Ovary (tissue), 9 donors: ENCODE measurements around the gene CBX8. TPM values are rescaled to one million over a fixed set of nuclear protein-coding genes. Genes with fewer than 3 reads are reported as not detected.

Experiments
- DNase-seq, 5 donors: peaks; one replicate each; pipeline ENCODE4 v3.0.0-alpha.2; 2019 to 2020
- H3K27ac ChIP-seq, 2 donors: fragments of 200-600 bp; one replicate each; pipeline versions ENCODE4 v1.5.1 to v1.8.0; 2019 to 2022
- H3K27me3 ChIP-seq: fragments of 200-600 bp; one replicate; pipeline ENCODE4 v1.8.0; 2022
- H3K36me3 ChIP-seq: fragments of 200-600 bp; sonication (generic); one replicate; pipeline ENCODE4 v1.5.1; 2019
- H3K4me1 ChIP-seq: one replicate; pipeline ENCODE4 v1.8.1; 2013; ENCODE audit warnings: mild to moderate bottlenecking, moderate library complexity; ENCODE audit not compliant: insufficient read depth
- H3K4me3 ChIP-seq: fragments of 200-600 bp; sonication (generic); one replicate; pipeline ENCODE4 v1.5.1; 2017
- H3K9me3 ChIP-seq, 2 donors: fragments of 200-600 bp in 1 of 2; sonication (generic) in 1 of 2; one replicate each; pipeline versions ENCODE4 v1.5.1 to v1.8.1; 2013 to 2019; ENCODE audit warnings: mild to moderate bottlenecking in 1 of 2, moderate library complexity in 1 of 2
- EP300 ChIP-seq: sonication (generic); formaldehyde crosslinking; IDR thresholded peaks from one replicate; pipeline ENCODE4 v1.6.1; 2017; ENCODE audit warnings: antibody characterized with exemption
- POLR2A ChIP-seq: fragments of 450-650 bp; IDR thresholded peaks from one replicate; pipeline ENCODE4 v1.6.1; 2017; ENCODE audit warnings: antibody characterized with exemption, mild to moderate bottlenecking, moderate library complexity
- WGBS, 3 donors: extraction: QIAGEN DNeasy Blood & Tissue Kit in 1 of 3; methylation state at CpG; one replicate each; pipeline versions ENCODE4 v1.1.5 to v1.1.7; 2013 to 2017; 5-methylcytosine and 5-hydroxymethylcytosine counted together
- intact Hi-C, 4 donors: fragments of 100-400 bp; cut with DNase I; formaldehyde crosslinking; loops; one replicate each; pipeline versions ENCODE4 v1.11.0 to v1.15.1; 2022 to 2023
- polyA plus RNA-seq, 2 donors: library from polyadenylated mRNA; stranded (reverse); fragments of 200-250 nt in 1 of 2; fragments of 350-450 nt in 1 of 2; fragmentation: Illumina TruSeq in 1 of 2; extraction: RNeasy Lipid Tissue Mini Kit (QIAGEN cat#74804) in 1 of 2; gene quantifications; one replicate each; pipeline ENCODE4 v1.2.3, GENCODE V29; 2013 to 2014
- total RNA-seq, 7 donors: library from RNA; depleted of rRNA in 2 of 7; stranded (reverse); fragments of >200 nt in 2 of 7; fragmentation: NEBNext Ultra II Directional in 3 of 7; extraction: Animal tissue kit (Norgen Biotek cat#: 25700) in 3 of 7; gene quantifications; one replicate each; pipeline versions ENCODE4 v1.1.0 to v1.2.4, GENCODE V29; 2016 to 2023
- TF ChIP-seq, protein P1 (sequence below), 3 donors: fragments of 450-650 bp in 2 of 3; fragments of 200-600 bp in 1 of 3; IDR thresholded peaks; one replicate each; pipeline versions ENCODE4 v1.5.1 to v1.8.0; 2016 to 2022; ENCODE audit warnings: antibody characterized with exemption in 3 of 3, mild to moderate bottlenecking in 1 of 3
- donor health status: DM: no; HTN: no; CAD: no; lungs with moderate emphysema.
- donor health status: DM: no; HTN: no; CAD: no.
- donor health status: Bipolar disorder and iron deficiency.
- donor health status: DM: yes; HTN: yes; CAD: no.
- donor health status: DM: no; HTN: no; CAD: no.
- donor health status: DM: yes; HTN: yes; CAD: no.

CBX8 gene
- total and polyA plus RNA-seq, 9 donors, result 0.60 to 7.0 (median 3.2) TPM

DNA sequence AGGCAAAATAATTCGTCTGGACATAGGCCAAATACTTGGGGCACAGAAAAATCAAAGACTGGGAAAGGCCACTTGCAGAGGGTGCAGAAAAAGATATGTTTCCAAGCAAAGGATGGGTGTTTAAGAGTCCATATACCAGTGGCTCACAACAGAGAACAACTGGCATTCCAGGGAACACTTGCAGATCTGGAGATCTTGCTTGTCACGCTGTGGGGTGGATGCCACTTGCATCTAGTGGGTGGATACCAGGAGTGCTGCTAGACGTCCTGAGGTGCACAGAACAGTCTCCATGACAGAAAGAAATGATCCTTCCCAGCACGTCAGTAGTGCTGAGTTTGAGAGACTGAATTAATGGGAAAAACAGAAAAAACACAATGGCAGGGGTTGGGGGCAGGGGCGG is 8.4 kb downstream of the CBX8 start:
- TF ChIP-seq, protein P1, sequence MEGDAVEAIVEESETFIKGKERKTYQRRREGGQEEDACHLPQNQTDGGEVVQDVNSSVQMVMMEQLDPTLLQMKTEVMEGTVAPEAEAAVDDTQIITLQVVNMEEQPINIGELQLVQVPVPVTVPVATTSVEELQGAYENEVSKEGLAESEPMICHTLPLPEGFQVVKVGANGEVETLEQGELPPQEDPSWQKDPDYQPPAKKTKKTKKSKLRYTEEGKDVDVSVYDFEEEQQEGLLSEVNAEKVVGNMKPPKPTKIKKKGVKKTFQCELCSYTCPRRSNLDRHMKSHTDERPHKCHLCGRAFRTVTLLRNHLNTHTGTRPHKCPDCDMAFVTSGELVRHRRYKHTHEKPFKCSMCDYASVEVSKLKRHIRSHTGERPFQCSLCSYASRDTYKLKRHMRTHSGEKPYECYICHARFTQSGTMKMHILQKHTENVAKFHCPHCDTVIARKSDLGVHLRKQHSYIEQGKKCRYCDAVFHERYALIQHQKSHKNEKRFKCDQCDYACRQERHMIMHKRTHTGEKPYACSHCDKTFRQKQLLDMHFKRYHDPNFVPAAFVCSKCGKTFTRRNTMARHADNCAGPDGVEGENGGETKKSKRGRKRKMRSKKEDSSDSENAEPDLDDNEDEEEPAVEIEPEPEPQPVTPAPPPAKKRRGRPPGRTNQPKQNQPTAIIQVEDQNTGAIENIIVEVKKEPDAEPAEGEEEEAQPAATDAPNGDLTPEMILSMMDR (IDR thresholded peaks at IDR 0.05), result no peak
- no peak for TF ChIP-seq EP300
- TF ChIP-seq POLR2A, result no peak
- Histone ChIP-seq H3K4me1 (peaks cover 5% of the 10 kb centered on the region), H3K36me3 (no peaks in the 10 kb centered on the region), H3K9me3 (no peaks in the 10 kb centered on the region), H3K27me3 (peaks cover 15% of the 10 kb centered on the region), H3K27ac (no peak overlapping the region), H3K4me3 (no peak overlapping the region)
- intact Hi-C loops, result loop anchor here in 1 of 4 donors (2.0 to 10.0 kb wide), 2 partner anchors 126 to 204 kb away; no protein-coding TSS in a partner anchor
- DNase-seq, result peak in 1 of 5 donors; percentile 7
- 71 to 74% (median 72%) methylated on average over 5 of the region's 5 CpGs for WGBS, 3 donors

DNA sequence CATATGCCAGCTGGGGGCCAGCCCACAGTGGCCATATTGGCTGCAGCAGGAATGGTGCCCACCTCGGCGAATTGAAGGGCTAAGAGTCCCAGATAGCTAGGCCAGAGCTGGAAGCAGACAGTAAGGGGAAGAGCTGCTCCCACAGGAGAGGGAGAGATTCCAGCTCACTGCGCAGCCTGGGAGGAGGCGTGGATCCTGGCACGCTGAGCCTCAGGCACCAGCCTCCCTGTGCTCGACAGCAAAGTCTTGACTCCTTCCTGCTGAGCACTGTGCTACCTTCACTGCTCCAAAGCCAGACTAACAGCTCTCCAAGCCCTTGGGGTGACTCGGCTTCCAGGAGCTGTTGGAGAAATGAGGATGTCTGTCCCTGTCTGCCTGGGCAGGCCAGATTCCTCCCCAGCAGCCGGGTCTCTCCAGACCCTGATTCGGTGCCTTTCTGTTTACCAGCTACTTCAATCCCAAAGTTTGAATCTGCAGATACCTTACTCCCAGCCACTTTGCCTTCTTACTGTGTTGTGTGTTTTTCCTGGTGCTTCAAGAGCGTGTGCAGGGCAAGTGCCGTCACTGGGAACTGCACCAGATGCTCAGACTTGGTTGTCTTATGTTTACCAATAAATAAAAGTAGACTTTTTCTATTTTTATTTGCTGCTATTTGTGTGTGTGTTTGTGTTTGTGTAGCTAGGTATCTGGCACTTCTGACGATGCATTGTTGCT is 9.8 kb downstream of the CBX8 start:
- Histone ChIP-seq H3K36me3 (no peaks in the 10 kb centered on the region), H3K9me3 (no peaks in the 10 kb centered on the region), H3K4me1 (peaks cover 5% of the 10 kb centered on the region), H3K27ac (no peak overlapping the region), H3K4me3 (no peak overlapping the region), H3K27me3 (peaks cover 15% of the 10 kb centered on the region)
- DNase-seq, result peak in 1 of 5 donors; percentile 26
- TF ChIP-seq EP300 (no peak), POLR2A (no peak)
- TF ChIP-seq, protein P1 (IDR thresholded peaks at IDR 0.05), result no peak
- intact Hi-C loops, result loop anchor here in 1 of 4 donors (10.0 kb wide), 1 partner anchor 128 kb away; no protein-coding TSS in a partner anchor
- 88 to 93% (median 88%) methylated on average over 12 of the region's 12 CpGs for WGBS, 3 donors

DNA sequence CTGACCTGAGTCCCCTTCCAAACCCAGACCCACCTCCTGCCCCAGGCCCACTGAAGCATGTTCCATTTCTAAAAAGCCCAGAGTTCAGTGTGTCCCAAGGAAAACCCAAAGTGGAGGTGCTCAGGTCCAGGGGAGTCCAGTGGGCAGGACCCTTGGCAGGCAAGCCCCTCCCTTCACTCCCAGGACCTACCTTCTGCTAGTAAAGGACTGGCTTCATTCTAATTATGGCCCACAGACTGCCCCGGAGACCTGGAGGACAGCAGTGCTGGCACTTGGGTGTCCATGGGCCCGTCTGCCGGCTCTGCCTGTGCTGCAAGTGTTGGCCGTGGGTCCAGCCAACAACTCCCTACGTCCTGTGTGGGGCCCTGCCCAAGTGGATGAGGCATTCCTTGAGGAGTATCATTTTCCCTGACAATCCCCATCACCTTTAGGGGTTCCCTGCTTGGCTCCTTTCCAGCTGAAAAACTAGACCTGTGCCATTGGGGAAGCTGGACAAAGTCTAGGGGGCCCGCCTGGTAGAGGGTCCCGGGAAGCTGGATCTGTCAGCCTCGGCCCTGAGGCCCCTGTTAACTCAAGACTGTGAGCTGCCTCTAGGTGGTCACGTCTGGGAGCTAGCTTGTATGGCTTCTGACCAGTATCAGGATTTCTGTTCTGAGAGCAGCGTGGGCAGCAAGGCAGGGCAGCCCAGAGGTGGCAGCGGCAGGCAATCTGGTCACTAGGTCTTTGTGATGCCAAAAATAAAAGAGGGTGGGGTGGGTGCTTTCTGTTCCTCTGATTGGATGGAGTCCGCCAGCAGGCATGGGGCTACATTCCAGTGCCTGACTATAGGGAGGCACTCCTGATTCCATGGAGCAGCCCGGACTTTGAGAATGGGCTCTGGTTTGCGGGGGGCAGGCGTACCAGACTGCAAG is 10.7 kb downstream of the CBX8 start:
- no peak overlapping the region for H3K27ac ChIP-seq
- peaks cover 5% of the 10 kb centered on the region for H3K4me1 ChIP-seq
- H3K27me3 ChIP-seq, result peaks cover 8% of the 10 kb centered on the region
- no peaks in the 10 kb centered on the region for H3K9me3 ChIP-seq
- peak in 1 of 5 donors; percentile 26 for DNase-seq
- no peak for TF ChIP-seq POLR2A
- TF ChIP-seq, protein P1 (IDR thresholded peaks at IDR 0.05), result no peak
- no peak for TF ChIP-seq EP300
- H3K36me3 ChIP-seq, result no peaks in the 10 kb centered on the region
- no peak overlapping the region for H3K4me3 ChIP-seq
- intact Hi-C loops, result loop anchor here in 1 of 4 donors (10.0 kb wide), 1 partner anchor 129 kb away; no protein-coding TSS in a partner anchor
- WGBS, 3 donors, result 84 to 91% (median 88%) methylated on average over 13 to 15 of the region's 15 CpGs

DNA sequence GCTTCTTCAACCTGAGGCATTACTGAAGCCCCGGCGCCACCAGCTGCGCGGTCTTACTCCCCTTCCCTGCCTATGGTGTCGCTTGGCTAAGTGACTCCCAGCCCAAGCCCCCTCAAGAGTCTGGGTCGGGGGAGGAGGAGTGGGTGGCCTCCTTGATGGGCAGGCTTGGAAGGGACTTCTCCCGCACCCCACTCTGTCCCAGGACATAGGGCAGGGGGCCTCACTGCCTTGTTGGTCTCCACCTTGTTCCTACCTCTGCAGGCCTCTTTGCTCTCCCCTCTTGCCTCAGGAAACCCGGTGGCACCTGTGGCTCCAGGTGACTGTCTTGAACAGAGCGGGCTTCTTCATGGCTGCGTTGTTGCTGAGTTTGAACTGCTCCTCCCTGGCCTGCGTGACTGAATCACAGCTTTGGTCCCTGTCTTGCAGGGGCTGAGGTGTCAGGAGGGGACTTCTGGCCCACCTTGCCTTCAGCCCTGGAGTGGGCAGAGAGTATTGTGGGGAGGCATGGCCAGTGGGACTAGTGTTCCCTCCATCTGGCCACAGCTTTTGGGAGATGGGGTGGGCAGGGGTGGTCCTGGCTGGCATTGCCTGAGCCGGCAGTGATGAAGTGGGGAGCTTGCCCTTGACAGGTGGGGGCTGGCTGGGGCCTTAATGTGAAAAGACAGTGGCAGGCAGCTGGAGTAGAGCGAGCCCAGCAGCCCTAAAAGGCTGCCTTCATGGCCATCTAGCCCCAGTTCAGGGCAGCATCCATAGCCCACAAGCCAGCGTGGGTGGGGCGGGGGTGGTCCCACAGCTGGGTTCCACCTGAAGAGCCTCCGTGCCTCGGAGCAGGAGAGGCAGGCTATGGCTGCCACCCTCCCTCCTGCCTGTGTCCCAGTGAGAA is 11.6 kb downstream of the CBX8 start:
- no peak for TF ChIP-seq EP300
- TF ChIP-seq, protein P1 (IDR thresholded peaks at IDR 0.05), result no peak
- TF ChIP-seq POLR2A, result no peak

More for the DNA sequence above, 11.6 kb downstream of the CBX8 start:
- Histone ChIP-seq H3K27me3 (no peaks in the 10 kb centered on the region), H3K9me3 (no peaks in the 10 kb centered on the region), H3K4me3 (no peak overlapping the region), H3K4me1 (peaks cover 3% of the 10 kb centered on the region), H3K36me3 (no peaks in the 10 kb centered on the region), H3K27ac (no peak overlapping the region)
- DNase-seq, result peak in 1 of 5 donors; percentile 25
- WGBS, 3 donors, result 93 to 96% (median 94%) methylated on average over 17 of the region's 17 CpGs
- intact Hi-C loops, result loop anchor here in 1 of 4 donors (10.0 kb wide), 1 partner anchor 130 kb away; no protein-coding TSS in a partner anchor
